Stimulated activated CD4-positive, alpha-beta T cell treated with anti-CD3 and anti-CD28 coated beads, TNF-alpha, amount 100 ng/mL, for 4 hours (primary cell): ENCODE data around the gene TOGARAM2.

ENCODE experiments used
- DNase-seq, 3 experiments: peaks; one replicate each; pipeline ENCODE4 v3.0.0-alpha.2; 2020; ENCODE audit warnings: low read depth in 3 of 3

Gene TOGARAM2

DNA sequence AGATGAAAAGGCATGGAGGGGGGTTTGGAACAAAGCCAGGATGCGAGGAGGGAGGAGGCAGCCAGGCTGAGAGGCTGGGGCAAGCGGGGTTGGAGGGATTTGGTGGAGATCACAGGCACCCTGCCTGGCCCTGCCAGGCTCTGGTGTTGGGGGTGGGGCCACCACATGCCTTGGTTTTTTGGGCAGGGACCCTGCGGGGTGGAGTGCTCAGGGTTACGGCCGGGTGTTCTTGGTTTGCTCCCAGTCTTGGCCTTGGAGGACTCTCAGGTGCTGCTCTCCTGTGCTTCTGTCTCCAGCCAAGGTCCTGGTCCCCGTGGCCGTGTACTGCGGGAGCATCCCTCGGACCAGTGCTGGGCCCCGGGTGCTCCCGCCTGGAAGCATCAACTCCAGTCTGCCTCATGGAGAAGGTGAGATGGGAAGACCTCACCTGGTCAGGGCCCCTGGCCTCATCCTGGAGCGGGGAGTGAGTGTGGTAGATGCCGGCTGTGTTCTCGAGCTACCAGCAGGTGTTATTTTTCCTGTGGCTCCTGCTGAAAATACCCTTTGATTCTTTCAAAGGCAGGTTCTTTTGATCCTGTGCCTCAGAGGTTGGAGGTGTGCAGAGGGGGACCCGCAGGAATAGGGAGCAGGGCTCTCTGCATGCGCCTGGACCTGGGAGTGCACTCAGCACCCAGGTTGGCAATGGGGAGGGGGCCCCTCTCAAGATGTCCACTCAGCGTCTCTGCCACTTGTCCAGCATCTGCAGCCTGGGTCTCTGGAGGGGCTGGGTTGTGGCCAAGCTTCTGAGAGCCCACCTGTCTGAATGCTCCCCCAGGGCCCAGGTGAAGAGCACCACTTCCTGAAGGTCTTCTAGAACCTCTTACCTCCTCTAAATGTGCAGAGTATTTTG lies 17.0 kb downstream of the TOGARAM2 start:
- no peak for DNase-seq

- no peak for DNase-seq
Observed at GRCh38 chr2:29000481-29000880, 19.4 kb downstream of the TOGARAM2 start.

DNA sequence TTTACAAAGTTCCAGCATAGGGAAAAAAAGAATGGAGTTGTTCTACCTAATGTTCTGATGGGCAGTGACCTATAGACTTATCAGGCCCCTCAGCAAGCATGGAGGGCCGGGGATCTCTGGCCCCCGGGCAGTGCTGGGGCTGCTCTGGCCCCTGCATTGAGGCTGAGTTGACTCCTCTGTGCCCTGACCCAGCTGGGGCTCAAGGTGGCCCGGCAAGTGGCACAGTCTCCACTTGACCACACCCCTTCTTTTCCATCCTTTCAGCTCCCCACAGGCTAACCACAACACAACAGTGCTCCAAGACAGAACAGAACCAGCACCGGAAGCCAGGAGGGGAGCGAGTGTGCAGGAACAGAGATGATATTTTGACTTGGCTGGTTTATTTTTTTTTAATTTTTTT lies 19.9 kb downstream of the TOGARAM2 start:
- no peak for DNase-seq

DNA sequence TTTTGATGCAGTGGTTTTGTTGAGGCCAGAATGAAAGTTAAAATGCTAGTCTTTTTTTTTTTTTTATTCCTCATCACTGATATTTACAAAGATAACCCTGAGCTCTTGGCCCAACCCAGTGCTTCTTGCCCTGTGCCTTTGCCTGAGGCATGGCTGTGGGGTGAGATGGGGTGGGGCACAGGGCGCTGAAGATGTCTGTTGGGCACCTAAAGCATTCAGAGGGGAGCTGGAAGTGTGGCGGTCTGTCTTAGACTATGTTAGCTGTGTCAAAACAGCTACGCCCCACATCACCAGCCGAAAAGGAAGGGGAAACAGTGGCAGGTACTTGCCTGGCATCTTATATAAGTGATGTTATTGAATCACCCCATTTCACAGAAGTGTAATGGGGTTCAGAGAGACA lies 20.7 kb downstream of the TOGARAM2 start:
- no peak for DNase-seq

- DNase-seq = no peak
Observed at GRCh38 chr2:29004755-29005154, 23.7 kb downstream of the TOGARAM2 start.

- no peak for DNase-seq
Observed at GRCh38 chr2:29005331-29005730, 24.2 kb downstream of the TOGARAM2 start.

GRCh38 chr2:29006092-29006979 lies 25.2 kb downstream of the TOGARAM2 start:
- no peak for DNase-seq

GRCh38 chr2:29006980-29007301 lies 25.8 kb downstream of the TOGARAM2 start:
- DNase-seq = no peak

DNA sequence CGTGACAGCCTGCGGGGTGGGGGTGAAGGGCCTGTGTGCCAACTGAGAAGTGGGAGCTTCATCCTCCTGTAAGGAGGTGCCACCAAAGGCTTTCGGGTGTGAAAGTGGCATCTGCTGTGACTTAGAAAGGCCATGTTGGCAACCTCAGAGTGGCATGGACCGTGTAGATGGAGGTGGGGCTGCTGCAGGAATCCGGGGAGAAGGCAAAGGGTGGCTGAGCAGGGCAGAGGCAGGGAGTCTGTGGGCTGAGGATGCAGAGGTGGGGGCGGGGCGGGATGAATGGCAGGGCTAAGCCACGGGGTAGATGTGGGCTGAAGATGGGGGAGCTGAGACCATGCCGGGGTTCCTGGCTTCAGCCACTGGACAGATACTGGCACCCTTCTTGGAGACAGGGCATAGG lies 28.2 kb downstream of the TOGARAM2 start:
- no peak for DNase-seq

- no peak for DNase-seq
Observed at GRCh38 chr2:29009711-29010677, 28.9 kb downstream of the TOGARAM2 start.

DNA sequence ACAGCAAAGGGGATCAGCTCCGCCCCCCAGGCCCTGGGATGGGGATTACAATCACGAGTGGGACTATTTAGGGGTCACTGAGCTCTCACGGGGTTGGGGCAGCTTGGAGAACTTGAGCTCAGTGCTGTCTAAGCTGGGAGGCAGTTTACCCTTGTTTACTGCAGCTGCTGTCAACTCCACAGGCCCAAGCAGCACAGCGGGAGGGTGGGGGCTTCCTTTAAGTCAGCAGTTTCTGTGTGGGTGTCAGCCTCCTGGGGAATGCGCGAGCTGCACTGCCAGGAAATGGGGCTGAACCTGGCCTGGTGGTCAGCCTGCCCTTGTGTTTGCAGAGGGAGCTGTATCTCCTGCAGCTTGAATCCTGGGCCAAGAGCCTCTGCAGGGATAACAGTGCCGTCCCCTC lies 29.8 kb downstream of the TOGARAM2 start:
- peak in 1 of 3 experiments; percentile 13 for DNase-seq

GRCh38 chr2:29011418-29012060 lies 30.4 kb downstream of the TOGARAM2 start:
- peak in 2 of 3 experiments; percentile 37 to 46 for DNase-seq

- no peak for DNase-seq
Observed at GRCh38 chr2:29012211-29012681, 31.1 kb downstream of the TOGARAM2 start.

- no peak for DNase-seq
Observed at GRCh38 chr2:29013057-29013780, 32.1 kb downstream of the TOGARAM2 start.

GRCh38 chr2:29014331-29014730 lies 33.2 kb downstream of the TOGARAM2 start:
- peak in 1 of 3 experiments; percentile 23 for DNase-seq

DNA sequence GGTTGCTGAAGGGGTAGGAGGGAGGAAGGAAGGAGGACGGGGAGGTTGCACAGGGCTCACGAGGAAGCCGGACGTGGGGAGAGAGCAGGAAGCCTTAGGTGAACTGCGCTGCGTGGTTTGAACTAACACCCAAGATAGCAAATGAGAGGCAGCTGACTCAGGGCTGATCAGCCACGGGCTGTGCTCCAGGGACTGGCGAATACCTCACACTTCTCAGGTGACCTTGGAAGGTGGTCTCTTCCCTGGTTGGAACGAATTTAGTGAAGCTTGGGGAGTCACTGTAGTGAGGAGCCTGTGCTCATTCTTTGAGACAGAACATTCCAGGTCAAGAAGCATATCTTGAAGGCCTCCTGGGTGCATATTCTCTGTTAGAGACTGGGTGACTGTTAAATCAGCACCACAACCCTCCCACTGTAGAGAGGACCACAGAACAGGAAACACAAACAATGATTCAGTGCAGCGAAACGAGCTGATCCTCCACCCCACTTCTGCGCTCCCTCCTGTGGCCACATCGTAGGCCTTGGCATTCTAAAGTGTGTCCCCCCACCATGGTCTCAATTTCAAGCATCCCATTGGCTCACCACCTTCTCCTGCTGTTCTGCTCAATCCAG lies 33.8 kb downstream of the TOGARAM2 start:
- peak; percentile 34 to 50 (median 41) for DNase-seq

DNA sequence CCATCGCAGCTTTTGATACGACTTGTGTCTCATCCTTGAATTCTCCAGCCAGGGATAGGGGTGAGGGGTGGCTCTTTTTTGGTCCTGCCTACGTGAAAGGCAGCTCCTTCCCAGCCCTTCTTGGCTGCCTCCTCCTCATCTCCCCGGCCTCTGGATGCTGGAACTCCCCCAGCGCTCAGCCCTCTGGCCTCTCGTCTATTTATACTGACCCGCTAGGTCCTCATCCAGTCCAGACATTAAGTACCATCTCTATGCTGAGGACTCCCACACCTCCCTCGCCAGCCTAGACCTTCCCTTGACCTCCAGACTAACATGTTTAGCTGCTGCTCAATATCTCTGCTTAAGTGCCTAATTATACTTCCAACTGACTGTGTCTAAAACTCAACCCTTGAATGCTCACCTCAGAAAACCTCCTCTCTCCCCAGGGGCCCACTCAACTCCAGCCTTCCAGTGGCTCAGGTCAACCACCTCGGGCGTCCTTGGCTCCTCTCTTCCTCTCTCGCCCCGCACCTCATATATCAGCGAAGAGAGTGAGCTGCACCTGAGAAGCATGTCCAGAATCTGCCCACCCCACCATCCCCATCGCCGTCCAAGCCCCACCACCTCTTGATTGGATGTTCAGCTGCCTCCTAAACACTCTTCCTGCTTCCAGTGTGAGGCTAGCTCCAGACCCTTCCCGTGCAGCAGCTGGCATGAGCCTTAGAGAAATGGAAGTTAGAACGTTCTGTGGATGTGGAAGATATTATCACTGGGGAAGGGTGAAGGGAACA lies 34.8 kb downstream of the TOGARAM2 start:
- DNase-seq = no peak

DNA sequence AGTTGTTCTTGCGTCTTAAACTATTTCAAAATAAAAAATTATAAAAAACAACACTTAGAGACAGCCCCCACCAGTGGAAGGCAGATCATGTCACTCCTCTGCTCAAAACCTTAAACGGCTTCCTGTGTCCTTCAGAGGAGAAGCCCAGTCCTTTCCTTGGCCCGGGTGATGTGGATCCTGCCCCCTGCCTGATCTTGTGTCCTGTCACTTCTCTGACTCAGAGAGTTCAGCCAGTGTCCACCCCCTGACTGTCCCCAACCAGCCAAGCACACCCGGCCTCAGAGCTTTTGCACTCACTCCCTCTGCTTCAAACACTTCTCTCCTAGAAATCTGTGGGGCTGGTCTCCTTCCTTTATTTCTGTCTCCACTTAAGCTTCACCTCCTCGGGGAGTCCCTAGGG lies 35.4 kb downstream of the TOGARAM2 start:
- DNase-seq = no peak
